Measurements from ENCODE around the gene TEX9.

DNA sequence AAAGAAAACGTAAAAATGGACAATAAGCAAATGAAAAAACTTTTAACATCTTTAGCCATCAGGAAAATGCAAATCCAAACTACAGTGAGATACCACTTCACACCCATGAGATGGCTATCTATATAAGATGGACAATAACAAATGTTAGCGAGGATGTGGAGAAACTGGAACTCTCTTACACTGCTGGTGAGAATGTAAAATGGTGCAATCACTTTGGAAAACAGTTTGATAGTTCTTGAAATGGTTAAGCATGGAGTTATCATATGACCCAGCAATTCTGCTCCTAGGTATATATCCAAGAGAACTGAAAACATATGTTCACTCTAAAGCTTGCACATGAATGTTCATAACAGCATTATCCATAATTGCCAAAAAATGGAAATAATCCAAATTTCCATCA is 21.3 kb upstream of the TEX9 start:
- no peak for TF ChIP-seq TOX (CRISPR knock-in tag; IDR thresholded peaks at IDR 0.05; ENCODE audit: borderline replicate concordance)
- TF ChIP-seq ISL1 (CRISPR knock-in tag; IDR thresholded peaks at IDR 0.05) = no peak
- TF ChIP-seq, protein P1, sequence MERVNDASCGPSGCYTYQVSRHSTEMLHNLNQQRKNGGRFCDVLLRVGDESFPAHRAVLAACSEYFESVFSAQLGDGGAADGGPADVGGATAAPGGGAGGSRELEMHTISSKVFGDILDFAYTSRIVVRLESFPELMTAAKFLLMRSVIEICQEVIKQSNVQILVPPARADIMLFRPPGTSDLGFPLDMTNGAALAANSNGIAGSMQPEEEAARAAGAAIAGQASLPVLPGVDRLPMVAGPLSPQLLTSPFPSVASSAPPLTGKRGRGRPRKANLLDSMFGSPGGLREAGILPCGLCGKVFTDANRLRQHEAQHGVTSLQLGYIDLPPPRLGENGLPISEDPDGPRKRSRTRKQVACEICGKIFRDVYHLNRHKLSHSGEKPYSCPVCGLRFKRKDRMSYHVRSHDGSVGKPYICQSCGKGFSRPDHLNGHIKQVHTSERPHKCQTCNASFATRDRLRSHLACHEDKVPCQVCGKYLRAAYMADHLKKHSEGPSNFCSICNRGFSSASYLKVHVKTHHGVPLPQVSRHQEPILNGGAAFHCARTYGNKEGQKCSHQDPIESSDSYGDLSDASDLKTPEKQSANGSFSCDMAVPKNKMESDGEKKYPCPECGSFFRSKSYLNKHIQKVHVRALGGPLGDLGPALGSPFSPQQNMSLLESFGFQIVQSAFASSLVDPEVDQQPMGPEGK (CRISPR knock-in tag; IDR thresholded peaks at IDR 0.05; ENCODE audit: borderline replicate concordance) = no peak
- no peak for TF ChIP-seq ZC3H10 (CRISPR knock-in tag; IDR thresholded peaks at IDR 0.05)
- TF ChIP-seq PPARA (CRISPR knock-in tag; IDR thresholded peaks at IDR 0.05; ENCODE audit: borderline replicate concordance) = no peak
- TF ChIP-seq CSDC2 (CRISPR knock-in tag; IDR thresholded peaks at IDR 0.05) = no peak
- TF ChIP-seq BACH2 (CRISPR knock-in tag; IDR thresholded peaks at IDR 0.05; ENCODE audit: borderline replicate concordance) = no peak
- TF ChIP-seq ZFP30 (CRISPR knock-in tag; IDR thresholded peaks at IDR 0.05) = no peak
- TF ChIP-seq ZNF565 (CRISPR knock-in tag; conservative IDR thresholded peaks at IDR 0.05; ENCODE audit: low read depth) = no peak
